Immature natural killer cell (primary cell): Measurements from ENCODE around the gene NATD1. TPM values are rescaled to one million over a fixed set of nuclear protein-coding genes. Genes with fewer than 3 reads are reported as not detected.
"Not testable (repeated sequence)": the region's sequence is repeated elsewhere in the genome, so short reads cannot be mapped to it uniquely, and the experiment has no call there.

Experiments used
- DNase-seq, 3 donors: peaks; one replicate each; pipeline ENCODE4 v3.0.0; 2022; ENCODE audit warnings: mixed read lengths in 1 of 3
- H3K27ac Mint-ChIP-seq, 6 donors: one replicate each; pipeline ENCODE4 v1.8.0; 2020; ENCODE audit warnings: mixed read lengths in 6 of 6, mild to moderate bottlenecking in 5 of 6, inconsistent platforms in 4 of 6, moderate library complexity in 3 of 6
- H3K27me3 Mint-ChIP-seq, 3 donors: one replicate each; pipeline ENCODE4 v1.8.0; 2020 to 2021; ENCODE audit warnings: low read depth in 3 of 3, mild to moderate bottlenecking in 3 of 3, mixed read lengths in 3 of 3, moderate library complexity in 3 of 3, inconsistent platforms in 1 of 3
- H3K36me3 Mint-ChIP-seq, 3 donors: one replicate each; pipeline ENCODE4 v1.8.0; 2020; ENCODE audit warnings: mixed read lengths in 3 of 3, inconsistent platforms in 2 of 3, mild to moderate bottlenecking in 2 of 3
- H3K4me1 Mint-ChIP-seq, 2 donors: one replicate each; pipeline ENCODE4 v1.8.0; 2020; ENCODE audit warnings: inconsistent platforms in 2 of 2, mild to moderate bottlenecking in 2 of 2, mixed read lengths in 2 of 2, moderate library complexity in 1 of 2
- H3K4me3 Mint-ChIP-seq, 5 donors: one replicate each; pipeline ENCODE4 v1.8.0; 2020; ENCODE audit warnings: mild to moderate bottlenecking in 5 of 5, mixed read lengths in 5 of 5, inconsistent platforms in 3 of 5, moderate library complexity in 3 of 5
- H3K9me3 Mint-ChIP-seq, 6 donors: one replicate each; pipeline ENCODE4 v1.8.0; 2020; ENCODE audit warnings: mild to moderate bottlenecking in 6 of 6, mixed read lengths in 6 of 6, inconsistent platforms in 4 of 6, moderate library complexity in 3 of 6
- polyA plus RNA-seq, 3 donors: library from polyadenylated mRNA; unstranded; fragments of 300-500 nt; fragmentation: Illumina TruSeq; gene quantifications; one replicate each; pipeline ENCODE4 v1.2.3, GENCODE V29; 2021

NATD1 gene
- polyA plus RNA-seq, 3 donors from 2014 or later: 0.57 to 3.4 (median 2.5) TPM

DNA sequence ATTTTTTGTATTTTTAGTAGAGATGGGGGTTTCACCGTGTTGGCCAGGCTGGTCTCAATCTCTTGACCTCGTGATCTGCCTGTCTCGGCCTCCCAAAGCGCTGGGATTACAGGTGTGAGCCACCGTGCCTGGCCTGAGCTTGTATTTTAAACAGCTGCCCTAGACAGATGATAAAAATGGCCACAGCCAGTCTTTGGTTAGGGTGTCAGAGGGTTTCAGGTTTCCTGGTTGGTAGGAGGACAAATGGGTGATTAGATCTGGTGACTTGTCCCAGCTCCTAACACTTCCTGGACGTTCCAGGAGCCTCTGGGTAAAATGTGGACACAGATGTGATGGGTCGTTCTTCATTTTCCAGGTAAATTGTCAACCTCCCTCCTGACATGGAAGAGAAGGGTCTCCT lies 60.8 kb downstream of the NATD1 start:
- DNase-seq, H3K9me3 Mint-ChIP-seq, H3K27me3 Mint-ChIP-seq, H3K4me3 Mint-ChIP-seq, H3K4me1 Mint-ChIP-seq, H3K27ac Mint-ChIP-seq: not testable (repeated sequence)
- H3K36me3 Mint-ChIP-seq: peaks cover 0 to 19% (median 0%) of the 10 kb centered on the region in 3 donors

- H3K36me3 Mint-ChIP-seq: peaks cover 0 to 13% (median under 1%) of the 10 kb centered on the region in 3 donors
- H3K9me3 Mint-ChIP-seq: no peaks in the 10 kb centered on the region
- peaks cover 0 to 10% of the 10 kb centered on the region in 2 donors for H3K4me1 Mint-ChIP-seq
- no peak overlapping the region for H3K4me3 Mint-ChIP-seq
- DNase-seq: no peak
- peak overlapping the region in 1 of 6 donors; percentile 60 for H3K27ac Mint-ChIP-seq
- H3K27me3 Mint-ChIP-seq: peaks cover 0 to 4% (median 0%) of the 10 kb centered on the region in 3 donors
Observed at GRCh38 chr17:21191698-21192097, 61.5 kb downstream of the NATD1 start.

DNA sequence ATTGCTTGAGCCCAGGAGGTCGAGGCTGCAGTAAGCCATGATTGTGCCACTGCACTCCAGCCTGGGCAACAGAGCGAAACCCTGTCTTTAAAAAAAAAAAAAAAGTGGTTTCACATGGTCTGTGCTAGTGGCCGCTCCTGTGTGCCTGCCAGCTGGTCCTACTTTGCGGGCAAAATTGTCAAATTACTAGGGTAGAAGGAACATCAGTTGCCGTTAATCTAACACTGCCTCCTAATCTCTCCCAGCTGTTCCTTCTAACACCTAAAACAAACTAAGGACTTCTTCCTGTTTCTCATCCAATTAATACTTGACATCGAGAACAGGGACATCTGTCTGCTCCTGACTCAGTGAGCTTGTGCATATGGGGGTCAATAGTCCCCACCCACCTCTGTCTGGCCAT lies 63.1 kb downstream of the NATD1 start:
- Mint-ChIP-seq H3K4me3 (no peak overlapping the region), H3K36me3 (peaks cover 4 to 21% (median 4%) of the 10 kb centered on the region in 3 donors), H3K27ac (peak overlapping the region in 1 of 6 donors; percentile 45), H3K4me1 (peaks cover 0 to 10% of the 10 kb centered on the region in 2 donors), H3K9me3 (no peaks in the 10 kb centered on the region), H3K27me3 (peaks cover 0 to 4% (median 4%) of the 10 kb centered on the region in 3 donors)
- no peak for DNase-seq

DNA sequence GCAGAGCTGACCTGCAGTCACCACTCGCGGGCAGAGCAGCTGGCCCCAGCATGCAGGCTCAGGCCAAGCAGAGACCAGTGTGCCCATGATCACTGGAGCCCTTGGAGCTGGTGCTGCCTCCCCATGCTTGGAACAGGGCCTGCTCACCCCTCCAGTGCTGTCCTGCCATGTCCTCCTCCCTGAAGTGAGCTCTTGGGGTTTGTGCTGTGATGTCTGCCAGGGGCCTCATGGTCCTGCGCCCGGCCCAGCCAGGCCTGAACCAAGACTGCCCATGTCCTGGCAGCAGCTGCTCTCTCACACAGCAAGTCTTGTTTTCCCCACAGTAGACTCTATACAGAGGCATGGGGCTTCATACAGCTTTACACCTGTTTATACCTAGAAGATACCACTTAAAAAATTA lies 63.8 kb downstream of the NATD1 start:
- Mint-ChIP-seq H3K4me1 (peaks cover 0 to 4% of the 10 kb centered on the region in 2 donors), H3K27me3 (peaks cover 0 to 4% (median 4%) of the 10 kb centered on the region in 3 donors), H3K27ac (no peak overlapping the region), H3K4me3 (no peak overlapping the region), H3K9me3 (no peaks in the 10 kb centered on the region), H3K36me3 (peaks cover 7 to 28% (median 10%) of the 10 kb centered on the region in 3 donors)
- no peak for DNase-seq

Other genes starting within 250 kb of the NATD1 start
- gene USP22, start 210.4 kb downstream of the NATD1 start, polyA plus RNA-seq: 10 to 100 TPM in 2 of 3 donors, 1 to 10 TPM in 1; 9.6 to 31.7 (median 21.4) TPM
- 10 to 100 TPM; 11.3 to 15.3 (median 12.9) TPM for gene DHRS7B, start 126.4 kb downstream of the NATD1 start, polyA plus RNA-seq
- gene TMEM11, start 39.2 kb downstream of the NATD1 start, polyA plus RNA-seq: 10 to 100 TPM; 36.9 to 56.4 (median 44.2) TPM
- gene MAP2K3, start 31.3 kb upstream of the NATD1 start, polyA plus RNA-seq: 100 to 1,000 TPM in 1 of 3 donors, 10 to 100 TPM in 2; 66.6 to 136 (median 93.9) TPM
- gene KCNJ12, start 122.9 kb upstream of the NATD1 start, polyA plus RNA-seq: not detected